Measurements from ENCODE around the gene PID1.

- no peak for TF ChIP-seq POLR2A (IDR thresholded peaks at IDR 0.05)
- TF ChIP-seq CTCF (IDR thresholded peaks at IDR 0.05 in 8 of 11, conservative IDR thresholded peaks at IDR 0.05 in 3 of 11), result no peak
Observed at GRCh38 chr2:229132236-229132635, 138.9 kb downstream of the PID1 start.
